SK-N-SH treated with all-trans-retinoic acid at 6 μM for 48 hours (cell line): Measurements from ENCODE around the gene NPAS2.

ENCODE experiments used
- ATAC-seq: fragments of 200-7000 bp; cut with Tn5 transposase; 3 replicates; pipeline ENCODE4 v1.9.1; 2020; ENCODE audit warnings: mild to moderate bottlenecking, moderate library complexity
- ARNTL ChIP-seq: fragments of 450-650 bp; formaldehyde crosslinking; IDR thresholded peaks from 2 replicates; pipeline ENCODE4 v1.5.0; 2020; ENCODE audit warnings: low read depth, mild to moderate bottlenecking, moderate library complexity, borderline replicate concordance
- BACH2 ChIP-seq: fragments of 250-450 bp; sonication (Bioruptor Pico); IDR thresholded peaks from 2 replicates; pipeline ENCODE4 v1.9.0; 2021; ENCODE audit warnings: mild to moderate bottlenecking, borderline replicate concordance
- CREB5 ChIP-seq: fragments of 250-450 bp; sonication (Bioruptor Pico); IDR thresholded peaks from 2 replicates; pipeline ENCODE4 v1.5.1; 2020; ENCODE audit warnings: low read depth, mild to moderate bottlenecking, moderate library complexity
- CSDC2 ChIP-seq: fragments of 250-450 bp; sonication (Bioruptor Pico); IDR thresholded peaks from 2 replicates; pipeline ENCODE4 v1.5.0; 2020; ENCODE audit warnings: mild to moderate bottlenecking, moderate library complexity
- CSRNP3 ChIP-seq: fragments of 250-450 bp; sonication (Bioruptor Pico); IDR thresholded peaks from 2 replicates; pipeline ENCODE4 v1.5.1; 2021; ENCODE audit warnings: mild to moderate bottlenecking, moderate library complexity
- ESRRG ChIP-seq: fragments of 250-450 bp; sonication (Bioruptor Pico); IDR thresholded peaks from 2 replicates; pipeline ENCODE4 v1.6.1; 2021; ENCODE audit warnings: mild to moderate bottlenecking
- GLIS3 ChIP-seq: fragments of 250-450 bp; sonication (Bioruptor Pico); IDR thresholded peaks from 2 replicates; pipeline ENCODE4 v1.5.0; 2020; ENCODE audit warnings: mild to moderate bottlenecking, moderate library complexity
- ISL1 ChIP-seq: fragments of 250-450 bp; sonication (Bioruptor Pico); IDR thresholded peaks from 2 replicates; pipeline ENCODE4 v2.1.2; 2022; ENCODE audit warnings: mild to moderate bottlenecking, moderate library complexity
- OSR1 ChIP-seq: fragments of 250-450 bp; sonication (Bioruptor Pico); IDR thresholded peaks from 2 replicates; pipeline ENCODE4 v1.8.0; 2022; ENCODE audit warnings: moderate library complexity, mild to moderate bottlenecking, inconsistent platforms
- PATZ1 ChIP-seq: fragments of 250-450 bp; sonication (Bioruptor Pico); IDR thresholded peaks from 2 replicates; pipeline ENCODE4 v1.8.0; 2020; ENCODE audit warnings: mild to moderate bottlenecking, moderate library complexity, borderline replicate concordance
- POU6F1 ChIP-seq: fragments of 250-450 bp; sonication (Bioruptor Pico); IDR thresholded peaks from 2 replicates; pipeline ENCODE4 v1.8.0; 2021; ENCODE audit warnings: low read depth, mild to moderate bottlenecking, moderate library complexity, borderline replicate concordance
- PPARA ChIP-seq: fragments of 250-450 bp; sonication (Bioruptor Pico); IDR thresholded peaks from 2 replicates; pipeline ENCODE4 v1.5.0; 2020; ENCODE audit warnings: mild to moderate bottlenecking, borderline replicate concordance
- TCF4 ChIP-seq: fragments of 250-450 bp; sonication (Bioruptor Pico); IDR thresholded peaks from 2 replicates; pipeline ENCODE4 v1.8.0; 2021; ENCODE audit warnings: mild to moderate bottlenecking, moderate library complexity, borderline replicate concordance
- TOX ChIP-seq: fragments of 250-450 bp; sonication (Bioruptor Pico); IDR thresholded peaks from 2 replicates; pipeline ENCODE4 v1.8.0; 2021; ENCODE audit warnings: mild to moderate bottlenecking, moderate library complexity, borderline replicate concordance
- TSHZ2 ChIP-seq: fragments of 250-450 bp; sonication (Bioruptor Pico); IDR thresholded peaks from 2 replicates; pipeline ENCODE4 v1.5.0; 2020; ENCODE audit warnings: mild to moderate bottlenecking, moderate library complexity
- ZC3H10 ChIP-seq: fragments of 250-450 bp; sonication (Bioruptor Pico); IDR thresholded peaks from 2 replicates; pipeline ENCODE4 v1.5.1; 2021; ENCODE audit warnings: mild to moderate bottlenecking, moderate library complexity
- ZFP3 ChIP-seq: fragments of 250-450 bp; sonication (Bioruptor Pico); IDR thresholded peaks from 2 replicates; pipeline ENCODE4 v1.5.0; 2020; ENCODE audit warnings: mild to moderate bottlenecking, moderate library complexity
- ZFP30 ChIP-seq: fragments of 450-650 bp; formaldehyde crosslinking; IDR thresholded peaks from 2 replicates; pipeline ENCODE4 v1.5.0; 2022; ENCODE audit warnings: mild to moderate bottlenecking, moderate library complexity
- ZNF565 ChIP-seq: fragments of 450-650 bp; formaldehyde crosslinking; conservative IDR thresholded peaks from 2 replicates; pipeline ENCODE4 v1.5.0; 2020; ENCODE audit warnings: low read depth, mild to moderate bottlenecking, moderate library complexity
- ZNF70 ChIP-seq: fragments of 450-650 bp; formaldehyde crosslinking; IDR thresholded peaks from 2 replicates; pipeline ENCODE4 v1.5.0; 2020; ENCODE audit warnings: mild to moderate bottlenecking, moderate library complexity
- ZNF8 ChIP-seq: fragments of 450-650 bp; formaldehyde crosslinking; IDR thresholded peaks from 2 replicates; pipeline ENCODE4 v1.5.0; 2020; ENCODE audit warnings: mild to moderate bottlenecking, moderate library complexity

Gene NPAS2

GRCh38 chr2:100969998-100970397 lies 150.1 kb downstream of the NPAS2 start:
- TF ChIP-seq ZNF70: no peak
- TF ChIP-seq CSRNP3 (CRISPR knock-in tag): no peak
- TF ChIP-seq ZFP3 (CRISPR knock-in tag): no peak
- TF ChIP-seq ARNTL (CRISPR knock-in tag): no peak
- no peak for TF ChIP-seq ESRRG
- no peak for TF ChIP-seq POU6F1 (CRISPR knock-in tag)
- no peak for TF ChIP-seq PATZ1 (CRISPR knock-in tag)
- TF ChIP-seq ZNF8 (CRISPR knock-in tag): no peak
- no peak for TF ChIP-seq ZNF565
- TF ChIP-seq CSDC2 (CRISPR knock-in tag): no peak
- no peak for TF ChIP-seq ISL1 (CRISPR knock-in tag)
- no peak for TF ChIP-seq CREB5
- no peak for ATAC-seq

- TF ChIP-seq BACH2 (CRISPR knock-in tag) (no peak), ZC3H10 (CRISPR knock-in tag) (no peak), OSR1 (no peak), ZNF565 (no peak), ARNTL (CRISPR knock-in tag) (no peak), ZNF8 (CRISPR knock-in tag) (no peak), GLIS3 (CRISPR knock-in tag) (no peak), ESRRG (no peak), CSDC2 (CRISPR knock-in tag) (no peak), TOX (CRISPR knock-in tag) (no peak), TSHZ2 (CRISPR knock-in tag) (no peak), PPARA (CRISPR knock-in tag) (no peak), CREB5 (no peak), ZFP3 (CRISPR knock-in tag) (no peak), TCF4 (CRISPR knock-in tag) (no peak), ZFP30 (CRISPR knock-in tag) (no peak), CSRNP3 (CRISPR knock-in tag) (no peak)
- no peak for ATAC-seq
Observed at GRCh38 chr2:100971221-100971620, 151.3 kb downstream of the NPAS2 start.
